Panc1 (cell line): ENCODE data around the gene CADM1.

Source experiments
- POLR2AphosphoS5 ChIP-seq: IDR thresholded peaks from 2 replicates; pipeline ENCODE4 v1.6.1; 2012; ENCODE audit warnings: mild to moderate bottlenecking, low read depth, low read length, moderate library complexity
- REST ChIP-seq, 2 experiments: IDR thresholded peaks; 2 replicates each; pipeline ENCODE4 v1.6.1; 2011 to 2012; ENCODE audit warnings: low read depth in 2 of 2, control low read depth in 1 of 2, low read length in 1 of 2, mild to moderate bottlenecking in 1 of 2, moderate library complexity in 1 of 2; ENCODE audit not compliant: insufficient read depth in 1 of 2
- TF ChIP-seq, protein P1 (sequence below): fragments of 450-650 bp; IDR thresholded peaks from 2 replicates; pipeline ENCODE4 v1.5.1; 2017; ENCODE audit warnings: mild to moderate bottlenecking

- TF ChIP-seq, protein P1, sequence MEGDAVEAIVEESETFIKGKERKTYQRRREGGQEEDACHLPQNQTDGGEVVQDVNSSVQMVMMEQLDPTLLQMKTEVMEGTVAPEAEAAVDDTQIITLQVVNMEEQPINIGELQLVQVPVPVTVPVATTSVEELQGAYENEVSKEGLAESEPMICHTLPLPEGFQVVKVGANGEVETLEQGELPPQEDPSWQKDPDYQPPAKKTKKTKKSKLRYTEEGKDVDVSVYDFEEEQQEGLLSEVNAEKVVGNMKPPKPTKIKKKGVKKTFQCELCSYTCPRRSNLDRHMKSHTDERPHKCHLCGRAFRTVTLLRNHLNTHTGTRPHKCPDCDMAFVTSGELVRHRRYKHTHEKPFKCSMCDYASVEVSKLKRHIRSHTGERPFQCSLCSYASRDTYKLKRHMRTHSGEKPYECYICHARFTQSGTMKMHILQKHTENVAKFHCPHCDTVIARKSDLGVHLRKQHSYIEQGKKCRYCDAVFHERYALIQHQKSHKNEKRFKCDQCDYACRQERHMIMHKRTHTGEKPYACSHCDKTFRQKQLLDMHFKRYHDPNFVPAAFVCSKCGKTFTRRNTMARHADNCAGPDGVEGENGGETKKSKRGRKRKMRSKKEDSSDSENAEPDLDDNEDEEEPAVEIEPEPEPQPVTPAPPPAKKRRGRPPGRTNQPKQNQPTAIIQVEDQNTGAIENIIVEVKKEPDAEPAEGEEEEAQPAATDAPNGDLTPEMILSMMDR: no peak
- TF ChIP-seq POLR2AphosphoS5: no peak
- no peak for TF ChIP-seq REST (IDR thresholded peaks at IDR 0.05; ENCODE audit: insufficient read depth in 1 of 2, low read depth in 2 of 2, low read length in 1 of 2)
Measured at GRCh38 chr11:115153135-115153534, 351.1 kb downstream of the CADM1 start.
